Muscle of arm (tissue), 12 donors: Measurements from ENCODE around the gene SUGP2. TPM values are rescaled to one million over a fixed set of nuclear protein-coding genes. Genes with fewer than 3 reads are reported as not detected.
"Not testable (repeated sequence)": the region's sequence is repeated elsewhere in the genome, so short reads cannot be mapped to it uniquely, and the experiment has no call there.

Source experiments
- DNase-seq: peaks from one replicate; pipeline ENCODE4 v3.0.0-alpha.2; 2013
- polyA plus RNA-seq, 12 donors: library from polyadenylated mRNA; unstranded; fragments of 120-200 nt; gene quantifications; one replicate each; pipeline ENCODE4 v1.2.1, GENCODE V29; 2013; ENCODE audit not compliant: insufficient read length in 12 of 12

SUGP2 gene
- polyA plus RNA-seq, 12 donors: 48.8 to 93.0 (median 60.4) TPM; not detected in 1

DNA sequence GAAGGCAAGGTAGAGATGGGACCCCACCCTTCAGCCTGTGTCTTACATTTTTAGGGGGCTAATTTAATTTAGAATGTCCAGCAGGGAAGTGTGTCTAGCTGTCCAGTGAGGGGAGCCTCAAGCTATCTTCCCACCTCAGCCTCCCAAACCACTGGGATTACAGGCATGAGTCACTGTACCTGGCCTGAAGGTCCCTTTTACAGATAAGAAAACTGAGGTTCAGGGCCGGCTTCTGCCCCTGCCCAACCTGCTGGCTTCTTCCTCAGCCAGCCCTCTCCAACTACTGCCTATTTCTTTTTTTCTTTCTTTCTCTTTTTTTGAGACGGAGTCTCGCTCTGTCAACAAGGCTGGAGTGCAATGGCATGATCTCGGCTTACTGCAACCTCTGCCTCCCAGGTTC, 72.9 kb downstream of the SUGP2 start:
- no peak for DNase-seq

DNA sequence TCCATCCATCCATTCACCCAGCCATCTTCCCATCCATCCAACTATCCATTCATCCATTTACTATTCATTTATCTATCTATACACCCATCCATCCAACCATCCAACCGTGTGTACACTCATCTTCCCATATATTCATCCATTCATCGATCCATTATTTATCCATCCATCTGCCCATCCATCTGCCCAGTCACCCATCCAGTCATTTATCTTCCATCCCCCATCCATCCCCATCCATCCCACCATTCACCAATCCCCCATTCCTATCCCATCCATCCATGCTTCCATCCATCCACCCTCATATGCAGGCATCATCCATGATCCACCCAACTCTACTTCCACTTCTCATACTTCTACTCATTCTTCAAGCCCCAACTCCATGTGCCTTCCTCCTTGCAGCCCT, 78.3 kb downstream of the SUGP2 start:
- DNase-seq: no peak

DNA sequence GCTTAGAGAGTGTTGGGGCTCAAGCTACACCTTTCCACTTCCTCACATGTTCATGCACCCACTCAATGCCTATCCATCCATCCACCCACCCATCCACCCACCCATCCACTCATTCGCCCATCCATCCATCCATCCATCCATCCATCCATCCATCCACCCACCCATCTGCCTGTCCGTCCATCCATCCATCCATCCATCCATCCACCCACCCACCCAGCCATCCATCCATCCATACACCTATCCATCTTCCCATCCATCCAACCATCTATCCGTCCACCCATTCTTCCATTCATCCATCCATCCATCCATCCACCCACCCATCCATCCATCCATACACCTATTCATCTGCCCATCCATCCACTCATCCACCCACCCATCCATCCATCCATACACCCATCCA, 79.2 kb downstream of the SUGP2 start:
- no peak for DNase-seq

DNA sequence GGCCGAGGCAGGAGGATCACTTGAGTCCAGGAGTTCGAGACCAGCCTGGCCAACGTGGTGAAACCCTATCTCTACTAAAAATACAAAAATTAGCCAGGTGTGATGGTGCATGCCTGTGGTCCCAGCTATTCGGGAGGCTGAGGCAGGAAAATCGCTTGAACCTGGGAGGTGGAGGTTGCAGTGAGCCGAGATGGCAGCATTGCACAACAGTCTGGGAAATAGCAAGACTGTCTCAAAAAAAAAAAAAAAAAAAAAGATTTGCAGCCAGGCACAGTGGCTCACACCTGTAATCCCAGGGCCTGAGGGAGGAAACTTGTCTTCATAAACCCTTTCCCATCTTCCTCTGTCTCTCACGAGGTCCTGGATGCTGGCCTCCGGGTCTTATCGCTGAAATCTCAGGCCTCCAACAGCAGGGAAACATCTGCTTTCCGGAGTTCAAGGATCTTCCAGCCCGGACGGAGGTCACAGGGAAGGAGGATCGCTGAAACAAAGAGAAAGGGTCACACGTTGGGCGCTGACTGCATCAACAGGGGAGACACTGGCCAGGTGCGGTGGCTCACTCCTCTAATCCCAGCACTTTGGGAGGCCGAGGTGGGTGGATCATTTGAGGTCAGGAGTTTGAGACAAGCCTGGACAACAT, 80.8 kb downstream of the SUGP2 start:
- not testable (repeated sequence) for DNase-seq

DNA sequence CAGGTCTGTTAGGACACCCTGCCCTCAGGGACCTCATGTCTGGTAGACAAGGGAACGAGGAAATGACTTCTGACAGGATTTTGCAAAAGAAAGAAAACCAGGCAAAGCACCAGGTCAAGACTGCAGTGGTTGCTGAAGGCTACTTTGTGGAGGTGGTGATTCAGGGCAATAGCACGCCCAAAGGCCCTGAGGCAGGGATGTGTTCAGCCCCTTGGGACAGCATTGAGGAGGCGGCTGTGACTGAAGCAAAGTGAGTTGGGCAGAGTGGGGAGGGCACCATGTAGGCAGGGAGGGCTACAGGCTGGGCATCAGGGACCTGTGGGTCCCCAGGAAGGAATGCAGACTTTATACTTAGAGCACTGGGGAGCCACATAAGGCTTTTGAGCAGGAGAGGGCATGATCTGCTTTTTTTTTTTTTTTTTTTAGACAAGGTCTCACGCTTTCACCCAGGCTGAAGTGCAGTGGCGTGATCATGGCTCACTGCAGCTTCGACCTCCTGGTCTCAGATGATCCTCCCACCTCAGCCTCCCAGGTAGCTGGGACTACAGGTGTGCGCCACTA, 81.5 kb downstream of the SUGP2 start:
- no peak for DNase-seq

DNA sequence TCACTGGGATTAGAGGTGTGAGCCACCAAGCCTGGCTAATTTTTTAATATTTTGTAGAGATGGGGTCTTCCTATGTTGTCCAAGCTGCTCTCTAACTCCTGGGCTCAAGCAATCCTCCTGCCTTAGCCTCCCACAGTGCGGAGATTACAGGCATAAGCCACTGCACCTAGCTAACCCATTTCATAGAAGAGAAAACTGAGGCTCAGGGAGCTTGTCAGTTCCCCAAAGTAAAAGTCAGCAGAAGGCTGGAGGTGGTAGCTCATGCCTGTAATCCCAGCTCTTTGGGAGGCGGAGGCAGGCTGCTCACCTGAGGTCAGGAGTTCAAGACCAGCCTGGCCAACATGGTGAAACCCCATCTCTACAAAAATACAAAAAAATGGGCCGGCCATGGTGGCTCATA, 83.5 kb downstream of the SUGP2 start:
- DNase-seq: no peak

DNA sequence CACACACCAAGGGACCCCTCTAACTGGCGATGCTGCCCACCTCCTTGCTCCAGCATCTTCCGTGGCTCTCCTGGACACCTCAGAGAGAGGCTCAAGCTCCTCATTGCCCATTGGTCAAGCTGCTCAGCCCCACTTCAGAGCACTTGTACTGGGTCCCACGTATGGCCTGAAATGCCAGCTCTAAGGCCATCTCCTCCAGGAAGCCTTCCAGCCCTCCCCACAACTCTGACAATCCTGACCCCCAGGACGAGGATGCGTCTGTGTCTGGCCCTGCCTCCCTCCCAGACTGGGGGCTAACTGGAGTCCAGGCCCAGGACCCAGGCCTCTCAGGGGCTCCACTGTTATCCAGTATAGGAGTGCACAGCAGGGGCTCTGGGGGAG, 84.4 kb downstream of the SUGP2 start:
- DNase-seq: no peak

DNA sequence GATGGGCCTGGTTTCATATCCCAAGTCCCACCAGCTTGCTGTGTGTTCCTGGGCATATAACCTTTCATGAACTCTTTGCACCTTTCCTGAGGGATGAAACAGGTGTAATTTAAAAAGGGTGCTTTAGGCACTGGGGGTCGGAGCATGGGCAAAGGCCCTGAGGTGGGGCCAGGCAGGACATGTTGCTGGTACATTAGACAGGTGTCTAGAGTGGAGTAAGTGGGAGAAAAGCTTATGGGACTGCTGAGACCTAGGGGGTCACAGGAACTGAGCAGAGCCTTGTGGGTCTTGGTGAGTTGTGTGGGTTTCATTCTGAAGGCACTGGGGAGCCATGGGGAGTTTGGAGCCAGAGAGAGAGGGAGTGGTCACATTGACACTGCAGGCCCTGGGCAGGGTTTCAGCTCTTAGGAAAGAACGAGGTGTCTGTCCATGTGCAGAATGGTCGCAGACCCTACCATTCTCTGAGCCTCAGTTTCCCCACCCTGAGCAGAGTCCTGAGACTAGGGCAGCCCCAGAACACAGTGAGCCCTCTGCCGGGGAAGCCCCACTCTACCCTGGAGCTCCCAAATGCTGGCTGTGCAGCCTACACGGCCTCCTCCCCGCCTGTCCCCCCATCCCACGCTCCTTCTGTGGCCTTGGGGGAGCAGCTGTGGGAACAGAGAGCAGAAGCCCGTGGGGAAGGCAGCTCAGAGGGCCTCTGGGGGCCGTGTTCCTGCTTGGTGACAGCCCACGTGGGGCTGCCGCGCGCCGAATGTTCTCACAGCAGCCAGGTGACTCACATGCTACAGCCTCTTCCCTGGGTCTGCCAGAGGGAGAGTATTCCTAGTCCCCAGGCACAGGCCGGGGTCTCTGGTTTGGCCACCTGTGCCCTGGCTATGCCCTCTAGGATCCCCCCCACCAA, 85.0 kb downstream of the SUGP2 start:
- DNase-seq: no peak

DNA sequence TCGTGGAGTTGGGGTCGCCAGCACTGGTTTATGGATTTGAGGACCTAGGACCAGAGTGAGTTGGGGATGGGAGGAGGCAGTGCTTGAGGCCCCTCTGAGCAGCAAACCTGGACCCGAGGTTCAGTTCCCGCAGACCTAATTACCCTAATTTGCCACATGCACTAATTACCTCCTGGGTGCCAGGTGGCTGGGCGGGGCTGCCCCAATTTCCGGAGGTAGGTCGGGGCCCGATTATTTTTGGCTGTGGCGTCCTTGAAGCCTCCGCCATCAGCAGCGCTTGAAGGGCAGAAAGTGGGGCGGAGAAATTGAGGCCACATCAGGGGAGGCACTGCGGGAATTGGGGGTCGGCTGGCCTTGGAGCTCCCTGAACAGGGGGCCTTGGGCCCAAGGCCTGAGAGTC, 86.4 kb downstream of the SUGP2 start:
- no peak for DNase-seq

DNA sequence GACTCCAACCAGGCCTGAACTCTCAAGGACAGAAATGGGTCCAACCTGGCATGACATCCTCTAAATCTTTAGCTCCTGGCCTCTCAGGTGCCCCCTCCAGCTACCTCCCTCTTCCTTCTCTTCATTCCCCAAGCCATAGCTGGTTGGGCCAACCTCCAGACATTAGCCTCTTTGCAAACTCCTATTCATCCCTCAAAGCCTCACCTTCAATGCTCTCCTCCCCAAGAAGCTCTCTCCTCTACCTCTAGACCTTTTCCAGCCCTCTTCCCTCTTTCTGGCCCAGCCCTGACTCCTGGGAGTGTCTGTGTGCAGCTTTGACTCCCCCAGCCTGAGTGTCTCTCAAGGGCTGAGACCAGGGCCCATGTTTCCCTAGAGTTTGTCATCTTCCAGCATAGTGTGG, 87.0 kb downstream of the SUGP2 start:
- no peak for DNase-seq

DNA sequence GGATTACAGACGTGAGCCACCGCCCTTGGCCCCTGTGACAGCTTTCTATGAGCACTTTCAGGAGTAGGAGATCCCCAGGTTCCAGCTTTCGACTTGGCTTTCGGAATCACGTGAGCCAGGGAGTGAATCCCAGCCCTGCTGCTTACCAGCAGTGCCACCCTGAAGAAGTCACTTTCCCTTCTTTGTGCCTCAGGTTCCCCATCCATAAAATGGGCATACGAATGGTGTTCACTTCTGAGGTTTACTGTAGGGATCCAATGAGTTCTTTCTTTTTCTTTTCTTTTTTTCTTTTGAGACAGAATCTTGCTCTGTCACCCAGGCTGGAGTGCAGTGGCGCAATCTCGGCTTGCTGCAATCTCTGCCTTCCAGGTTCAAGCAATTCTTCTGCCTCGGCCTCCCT, 88.0 kb downstream of the SUGP2 start:
- no peak for DNase-seq

DNA sequence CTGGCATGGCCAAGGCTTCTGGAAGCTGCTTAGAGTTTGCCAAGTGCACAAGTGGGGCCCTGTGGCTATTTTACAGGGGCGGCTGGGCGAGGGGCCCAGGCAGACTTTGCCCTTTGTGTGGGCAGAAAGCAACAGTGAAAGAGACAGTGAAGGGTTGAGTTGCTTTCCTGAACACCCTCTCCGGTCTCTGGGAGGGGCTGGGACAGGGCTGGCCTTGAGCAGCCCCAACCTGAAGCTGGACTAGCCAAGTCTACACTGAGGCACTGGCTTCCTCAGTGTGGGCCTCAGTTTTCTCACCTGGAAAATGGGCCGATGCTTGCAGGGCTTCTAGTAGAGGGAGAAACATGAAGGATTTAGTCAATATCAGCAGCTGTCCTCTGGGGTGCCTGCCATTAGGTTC, 89.9 kb downstream of the SUGP2 start:
- no peak for DNase-seq

DNA sequence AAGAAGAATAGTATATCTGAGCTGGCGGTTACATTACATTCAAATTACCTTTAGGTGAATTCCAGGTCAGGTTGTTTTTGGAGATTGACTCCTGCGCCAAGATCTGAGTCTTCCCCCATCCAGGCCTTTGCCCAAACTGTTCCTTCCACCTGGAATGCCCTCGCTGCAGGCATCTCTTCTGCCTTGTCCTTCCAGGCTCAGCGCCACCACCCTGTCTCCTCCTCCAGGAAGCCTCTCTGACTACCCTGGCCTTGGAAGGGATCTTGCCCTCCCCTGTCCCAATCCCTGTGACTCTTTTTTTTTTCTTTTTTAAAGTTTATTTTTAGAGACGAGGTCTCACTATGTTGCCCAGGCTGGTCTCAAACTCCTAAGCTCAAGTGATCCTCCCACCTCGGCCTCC, 90.6 kb downstream of the SUGP2 start:
- DNase-seq: no peak

DNA sequence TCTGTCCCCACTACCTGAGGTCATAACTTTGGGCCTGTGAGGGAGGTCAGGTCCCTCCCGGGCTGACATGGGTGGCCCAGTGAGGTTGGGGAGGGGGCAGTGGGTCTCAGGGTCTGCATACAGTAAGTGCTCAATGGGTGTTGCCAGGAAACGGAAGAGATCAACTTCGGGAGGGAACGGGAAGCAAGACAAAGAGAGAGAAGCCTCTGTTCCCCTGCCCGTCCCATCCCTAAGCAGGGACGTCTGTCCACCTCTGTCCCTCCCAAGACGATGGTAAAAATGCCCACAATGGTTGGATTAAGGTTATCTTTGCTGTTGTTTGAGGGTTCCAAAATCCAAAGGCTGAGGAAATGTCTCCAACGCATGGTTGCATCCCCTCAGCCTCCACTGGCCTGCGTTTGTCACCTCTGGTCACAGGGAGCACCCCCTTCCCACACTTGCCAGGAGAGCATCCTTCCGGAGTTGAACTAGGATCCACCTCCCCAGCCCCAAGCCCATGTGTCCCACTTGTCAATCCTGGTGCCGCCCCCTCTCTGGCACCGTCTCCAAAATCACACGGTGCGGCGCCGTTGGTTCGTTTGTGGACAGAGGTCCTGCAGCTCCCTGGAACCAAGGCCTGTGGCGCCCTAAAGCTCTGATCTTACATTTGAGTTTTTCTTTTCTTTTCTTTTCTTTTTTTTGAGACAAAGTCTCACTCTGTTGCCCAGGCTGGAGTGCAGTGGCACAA, 91.5 kb downstream of the SUGP2 start:
- DNase-seq: no peak

Other genes with a start within 250 kb of the SUGP2 start
- 10 to 100 TPM in 5 of 12 donors, 1 to 10 TPM in 5, not detected in 2; 3.2 to 30.9 (median 9.2) TPM for gene COMP, start 242.2 kb downstream of the SUGP2 start, polyA plus RNA-seq
- 10 to 100 TPM in 11 of 12 donors, not detected in 1; 25.3 to 86.6 (median 33.8) TPM for gene UPF1, start 201.6 kb downstream of the SUGP2 start, polyA plus RNA-seq
- 10 to 100 TPM in 11 of 12 donors, not detected in 1; 15.8 to 49.2 (median 30.5) TPM for gene CERS1, start 137.4 kb downstream of the SUGP2 start, polyA plus RNA-seq
- gene COPE, start 114.1 kb downstream of the SUGP2 start, polyA plus RNA-seq: 10 to 100 TPM in 11 of 12 donors, not detected in 1; 55.2 to 96.3 (median 71.7) TPM
- gene DDX49, start 113.8 kb downstream of the SUGP2 start, polyA plus RNA-seq: 10 to 100 TPM in 11 of 12 donors, not detected in 1; 29.4 to 45.6 (median 34.8) TPM
- 10 to 100 TPM in 11 of 12 donors, not detected in 1; 46.8 to 83.7 (median 56.3) TPM for gene HOMER3, start 92.3 kb downstream of the SUGP2 start, polyA plus RNA-seq
- 10 to 100 TPM in 11 of 12 donors, not detected in 1; 17.5 to 54.8 (median 23.2) TPM for gene ARMC6, start 86 bp upstream of the SUGP2 start, polyA plus RNA-seq
- 10 to 100 TPM in 6 of 12 donors, 1 to 10 TPM in 5, not detected in 1; 7.2 to 20.2 (median 10.2) TPM for gene SLC25A42, start 30.5 kb upstream of the SUGP2 start, polyA plus RNA-seq
- gene TMEM161A, start 105.0 kb upstream of the SUGP2 start, polyA plus RNA-seq: 10 to 100 TPM in 11 of 12 donors, not detected in 1; 13.3 to 30.7 (median 21.5) TPM
- 1 to 10 TPM in 8 of 12 donors, under 1 TPM in 2, not detected in 2; 0.66 to 3.4 (median 1.5) TPM for gene MEF2B, start 136.7 kb upstream of the SUGP2 start, polyA plus RNA-seq
- gene BORCS8, start 158.6 kb upstream of the SUGP2 start, polyA plus RNA-seq: 10 to 100 TPM in 8 of 12 donors, 1 to 10 TPM in 3, not detected in 1; 8.6 to 15.4 (median 11.8) TPM
- 100 to 1,000 TPM in 1 of 12 donors, 10 to 100 TPM in 10, not detected in 1; 44.3 to 143 (median 52.1) TPM for gene RFXANK, start 158.7 kb upstream of the SUGP2 start, polyA plus RNA-seq
- gene NR2C2AP, start 169.9 kb upstream of the SUGP2 start, polyA plus RNA-seq: 10 to 100 TPM in 3 of 12 donors, 1 to 10 TPM in 7, not detected in 2; 6.8 to 13.2 (median 9.2) TPM
- gene NCAN, start 178.4 kb upstream of the SUGP2 start, polyA plus RNA-seq: 1 to 10 TPM in 1 of 12 donors, under 1 TPM in 8, not detected in 3; 0.05 to 1.3 (median 0.16) TPM
- gene TM6SF2, start 239.8 kb upstream of the SUGP2 start, polyA plus RNA-seq: 1 to 10 TPM in 10 of 12 donors, not detected in 2; 1.3 to 4.1 (median 2.5) TPM